ENCODE data around the gene ABHD17A.
"Not testable (repeated sequence)": the region's sequence is repeated elsewhere in the genome, so short reads cannot be mapped to it uniquely, and the experiment has no call there.

The ABHD17A gene

GRCh38 chr19:1885398-1886119, at the start of gene ABHD17A:
TSS of gene ABHD17A (minus strand) at chr19:1885496. CDS start at chr19:1881566, 3,930 bp downstream.
- not testable (repeated sequence) for DNase-seq (ENCODE audit: low read depth, low spot score)

GRCh38 chr19:1933942-1934341, 48.6 kb upstream of the ABHD17A start:
- no peak for DNase-seq (ENCODE audit: low read depth, low spot score)

GRCh38 chr19:1933244-1933643, 47.9 kb upstream of the ABHD17A start:
- no peak for DNase-seq (ENCODE audit: low read depth, low spot score)

GRCh38 chr19:1932395-1932794, 47.1 kb upstream of the ABHD17A start:
- DNase-seq (ENCODE audit: low read depth, low spot score): no peak

GRCh38 chr19:1931445-1931844, 46.1 kb upstream of the ABHD17A start:
- no peak for DNase-seq (ENCODE audit: low read depth, low spot score)

- DNase-seq (ENCODE audit: low read depth, low spot score): no peak
Measured at GRCh38 chr19:1929021-1929742, 43.9 kb upstream of the ABHD17A start.

GRCh38 chr19:1925544-1925943, 40.2 kb upstream of the ABHD17A start:
- no peak for DNase-seq (ENCODE audit: low read depth, low spot score)

GRCh38 chr19:1924320-1924961, 39.1 kb upstream of the ABHD17A start:
- DNase-seq (ENCODE audit: low read depth, low spot score): no peak

- no peak for DNase-seq (ENCODE audit: low read depth, low spot score)
Measured at GRCh38 chr19:1923319-1923718, 38.0 kb upstream of the ABHD17A start.

GRCh38 chr19:1922803-1923202, 37.5 kb upstream of the ABHD17A start:
- DNase-seq (ENCODE audit: low read depth, low spot score): no peak

- DNase-seq (ENCODE audit: low read depth, low spot score): no peak
Measured at GRCh38 chr19:1921825-1922224, 36.5 kb upstream of the ABHD17A start.

GRCh38 chr19:1921326-1921725, 36.0 kb upstream of the ABHD17A start:
- DNase-seq (ENCODE audit: low read depth, low spot score): no peak

- DNase-seq (ENCODE audit: low read depth, low spot score): no peak
Measured at GRCh38 chr19:1920644-1921043, 35.3 kb upstream of the ABHD17A start.

GRCh38 chr19:1918975-1919374, 33.7 kb upstream of the ABHD17A start:
- no peak for DNase-seq (ENCODE audit: low read depth, low spot score)

- no peak for DNase-seq (ENCODE audit: low read depth, low spot score)
Measured at GRCh38 chr19:1917926-1918325, 32.6 kb upstream of the ABHD17A start.

- no peak for DNase-seq (ENCODE audit: low read depth, low spot score)
Measured at GRCh38 chr19:1917146-1917545, 31.9 kb upstream of the ABHD17A start.

GRCh38 chr19:1914826-1915341, 29.6 kb upstream of the ABHD17A start:
- no peak for DNase-seq (ENCODE audit: low read depth, low spot score)

GRCh38 chr19:1913781-1914577, 28.7 kb upstream of the ABHD17A start:
- DNase-seq (ENCODE audit: low read depth, low spot score): no peak

- no peak for DNase-seq (ENCODE audit: low read depth, low spot score)
Measured at GRCh38 chr19:1912760-1913505, 27.6 kb upstream of the ABHD17A start.

- DNase-seq (ENCODE audit: low read depth, low spot score): no peak
Measured at GRCh38 chr19:1911995-1912394, 26.7 kb upstream of the ABHD17A start.

GRCh38 chr19:1911098-1911497, 25.8 kb upstream of the ABHD17A start:
- no peak for DNase-seq (ENCODE audit: low read depth, low spot score)
